Esophagus squamous epithelium (tissue), 4 donors: ENCODE measurements around the gene ETNK1.

Source experiments
- POLR2A ChIP-seq, 4 donors: fragments of 450-650 bp; IDR thresholded peaks; one replicate each; pipeline ENCODE4 v1.6.1; 2017; ENCODE audit warnings: antibody characterized with exemption in 4 of 4, mild to moderate bottlenecking in 4 of 4, moderate library complexity in 3 of 4
- TF ChIP-seq, protein P1 (sequence below), 6 experiments: fragments of 450-650 bp in 4 of 6; fragments of 200-600 bp in 2 of 6; sonication (generic) in 2 of 6; IDR thresholded peaks; one replicate each; pipeline ENCODE4 v1.5.1; 2016 to 2019; ENCODE audit warnings: antibody characterized with exemption in 6 of 6, mild to moderate bottlenecking in 4 of 6, moderate library complexity in 4 of 6

DNA sequence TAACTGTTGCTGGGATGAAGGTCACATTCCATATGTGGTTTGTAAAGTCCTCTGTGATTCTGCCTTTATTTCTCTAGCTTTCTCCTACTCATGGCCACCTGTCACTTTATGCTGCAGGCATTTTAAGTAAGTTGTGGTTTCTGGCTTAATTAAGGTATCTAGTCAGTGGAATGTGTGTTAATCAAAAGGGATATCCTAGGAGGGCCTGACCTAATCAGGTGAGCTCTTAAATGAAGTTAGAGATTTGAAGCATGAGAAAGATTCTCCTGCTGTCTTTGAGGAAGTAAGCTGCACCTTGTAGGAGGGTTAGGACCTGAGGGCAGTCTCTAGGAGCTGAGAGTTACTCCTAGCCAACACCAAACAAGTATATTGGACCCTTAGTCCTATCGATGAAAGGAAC, 90.3 kb downstream of the ETNK1 start:
- TF ChIP-seq, protein P1, sequence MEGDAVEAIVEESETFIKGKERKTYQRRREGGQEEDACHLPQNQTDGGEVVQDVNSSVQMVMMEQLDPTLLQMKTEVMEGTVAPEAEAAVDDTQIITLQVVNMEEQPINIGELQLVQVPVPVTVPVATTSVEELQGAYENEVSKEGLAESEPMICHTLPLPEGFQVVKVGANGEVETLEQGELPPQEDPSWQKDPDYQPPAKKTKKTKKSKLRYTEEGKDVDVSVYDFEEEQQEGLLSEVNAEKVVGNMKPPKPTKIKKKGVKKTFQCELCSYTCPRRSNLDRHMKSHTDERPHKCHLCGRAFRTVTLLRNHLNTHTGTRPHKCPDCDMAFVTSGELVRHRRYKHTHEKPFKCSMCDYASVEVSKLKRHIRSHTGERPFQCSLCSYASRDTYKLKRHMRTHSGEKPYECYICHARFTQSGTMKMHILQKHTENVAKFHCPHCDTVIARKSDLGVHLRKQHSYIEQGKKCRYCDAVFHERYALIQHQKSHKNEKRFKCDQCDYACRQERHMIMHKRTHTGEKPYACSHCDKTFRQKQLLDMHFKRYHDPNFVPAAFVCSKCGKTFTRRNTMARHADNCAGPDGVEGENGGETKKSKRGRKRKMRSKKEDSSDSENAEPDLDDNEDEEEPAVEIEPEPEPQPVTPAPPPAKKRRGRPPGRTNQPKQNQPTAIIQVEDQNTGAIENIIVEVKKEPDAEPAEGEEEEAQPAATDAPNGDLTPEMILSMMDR (IDR thresholded peaks at IDR 0.05), result no peak
- TF ChIP-seq POLR2A (IDR thresholded peaks at IDR 0.05), result no peak
